ENCODE measurements around the gene CARF.
A peak's percentile ranks its signal among the peaks of the same experiment; 100 is the strongest.

The CARF gene

DNA sequence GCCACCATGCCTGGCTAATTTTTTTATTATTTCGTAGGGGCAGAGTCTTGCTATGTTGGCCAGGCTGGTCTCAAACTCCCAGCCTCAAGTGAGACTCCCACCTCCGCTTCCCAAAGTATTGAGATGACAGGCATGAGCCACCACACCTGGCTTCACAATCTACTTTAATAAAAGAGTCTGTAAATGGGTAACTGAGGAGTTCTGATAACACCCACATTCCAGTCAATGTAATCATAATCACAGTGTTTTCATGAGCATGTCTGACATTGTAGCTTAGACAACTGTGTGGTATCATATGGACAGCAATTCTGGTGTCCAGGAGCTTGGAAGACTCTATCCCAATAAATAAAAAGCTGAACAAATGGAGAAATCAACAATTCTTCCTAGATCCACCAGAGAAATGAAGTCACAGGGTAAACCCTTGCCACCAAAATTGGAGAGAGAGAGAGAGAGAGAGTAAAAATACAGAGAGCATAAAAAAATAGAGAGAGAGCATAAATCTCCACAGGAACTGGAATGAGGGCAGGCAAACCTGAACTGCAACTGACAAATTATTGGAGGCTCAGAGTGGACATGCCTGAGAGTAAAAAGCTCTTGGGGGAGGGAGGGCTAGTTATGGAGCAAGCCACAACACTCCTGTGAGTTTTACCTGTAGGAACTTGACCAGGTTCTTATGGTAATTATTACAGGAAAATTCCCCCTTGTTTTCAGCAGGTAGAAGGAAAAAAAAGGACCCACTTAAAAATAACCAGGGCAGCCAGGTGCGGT lies 90.2 kb downstream of the CARF start:
- no peaks in the 10 kb centered on the region for H3K27me3 ChIP-seq (ENCODE audit: control insufficient read depth in 1 of 2, insufficient read depth in 1 of 2, low read length in 2 of 2)
- H2BK120ac ChIP-seq (ENCODE audit: low read depth, low read length): no peak overlapping the region
- no peak overlapping the region for H2BK15ac ChIP-seq (ENCODE audit: low read depth, poor library complexity, severe bottlenecking)
- H4K8ac ChIP-seq (ENCODE audit: low read length): no peak overlapping the region
- no peak overlapping the region for H3K9ac ChIP-seq (ENCODE audit: low read length)
- H2AK5ac ChIP-seq (ENCODE audit: low read length, severe bottlenecking): peak overlapping the region; percentile 69
- H3K23ac ChIP-seq (ENCODE audit: low read length in 2 of 2): no peak overlapping the region
- H2BK12ac ChIP-seq (ENCODE audit: low read length in 2 of 2): no peak overlapping the region
- H2AFZ ChIP-seq (ENCODE audit: low read depth, low read length): no peak overlapping the region
- H3K9me3 ChIP-seq (ENCODE audit: control insufficient read depth, low read length): no peaks in the 10 kb centered on the region
- 96% methylated on average over 2 of the region's 3 CpGs for WGBS
- no peak overlapping the region for H3K14ac ChIP-seq (ENCODE audit: low read length in 2 of 2)
- H4K91ac ChIP-seq (ENCODE audit: low read length): no peak overlapping the region
- no peak overlapping the region for H2BK5ac ChIP-seq (ENCODE audit: low read depth, low read length, poor library complexity, severe bottlenecking)
- H3K4ac ChIP-seq (ENCODE audit: low read depth in 1 of 2, low read length in 2 of 2): no peak overlapping the region
- peak overlapping the region; percentile 87 for H3K27ac ChIP-seq (ENCODE audit: low read length, poor library complexity, severe bottlenecking)
- no peaks in the 10 kb centered on the region for H3K36me3 ChIP-seq (ENCODE audit: control insufficient read depth in 1 of 2, insufficient read depth in 2 of 2, low read depth in 1 of 2, low read length in 2 of 2)
- no peak for DNase-seq
- no peaks in the 10 kb centered on the region for H3K79me1 ChIP-seq (replicated peaks; ENCODE audit: low read length, poor library complexity, severe bottlenecking)
- H3K4me1 ChIP-seq (ENCODE audit: control insufficient read depth, insufficient read depth, low read depth, low read length): peaks cover 2% of the 10 kb centered on the region
- H3K18ac ChIP-seq (ENCODE audit: low read depth in 1 of 2, low read length in 2 of 2): no peak overlapping the region
- H3K4me3 ChIP-seq (ENCODE audit: insufficient read depth in 1 of 2, low read depth in 1 of 2, low read length in 2 of 2): no peak overlapping the region
- H3K4me2 ChIP-seq (ENCODE audit: low read length, poor library complexity, severe bottlenecking): peak overlapping the region; percentile 33

DNA sequence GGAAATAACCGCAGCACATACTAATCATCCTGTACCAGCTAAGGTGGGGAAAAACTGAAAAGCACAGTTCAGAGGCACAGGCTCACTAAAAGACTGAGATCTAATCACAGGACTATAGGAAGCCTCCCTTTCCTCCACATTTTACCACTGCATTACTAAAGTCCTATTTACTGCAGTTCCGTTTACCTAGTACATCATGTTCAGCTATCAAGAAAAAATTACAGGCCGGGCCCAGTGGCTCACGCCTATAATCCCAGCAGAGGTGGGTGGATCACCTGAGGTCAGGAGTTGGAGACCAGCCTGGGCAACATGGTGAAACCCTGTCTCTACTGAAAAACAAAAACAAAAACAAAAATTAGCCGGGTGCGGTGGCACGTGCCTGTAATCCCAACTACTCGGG lies 91.6 kb downstream of the CARF start:
- 97% methylated on average over 8 of the region's 8 CpGs for WGBS
- Histone ChIP-seq H3K27ac (ENCODE audit: low read length, poor library complexity, severe bottlenecking) (no peak overlapping the region), H3K18ac (ENCODE audit: low read depth in 1 of 2, low read length in 2 of 2) (no peak overlapping the region), H3K4ac (ENCODE audit: low read depth in 1 of 2, low read length in 2 of 2) (no peak overlapping the region), H3K36me3 (ENCODE audit: control insufficient read depth in 1 of 2, insufficient read depth in 2 of 2, low read depth in 1 of 2, low read length in 2 of 2) (no peaks in the 10 kb centered on the region), H4K91ac (ENCODE audit: low read length) (no peak overlapping the region), H3K9ac (ENCODE audit: low read length) (no peak overlapping the region), H3K9me3 (ENCODE audit: control insufficient read depth, low read length) (no peaks in the 10 kb centered on the region), H3K79me1 (replicated peaks; ENCODE audit: low read length, poor library complexity, severe bottlenecking) (no peaks in the 10 kb centered on the region), H2BK5ac (ENCODE audit: low read depth, low read length, poor library complexity, severe bottlenecking) (no peak overlapping the region), H2AFZ (ENCODE audit: low read depth, low read length) (no peak overlapping the region), H2BK15ac (ENCODE audit: low read depth, poor library complexity, severe bottlenecking) (no peak overlapping the region), H3K4me3 (ENCODE audit: insufficient read depth in 1 of 2, low read depth in 1 of 2, low read length in 2 of 2) (no peak overlapping the region), H3K4me1 (ENCODE audit: control insufficient read depth, insufficient read depth, low read depth, low read length) (peaks cover 2% of the 10 kb centered on the region), H3K23ac (ENCODE audit: low read length in 2 of 2) (no peak overlapping the region), H2BK120ac (ENCODE audit: low read depth, low read length) (no peak overlapping the region), H2BK12ac (ENCODE audit: low read length in 2 of 2) (no peak overlapping the region), H3K4me2 (ENCODE audit: low read length, poor library complexity, severe bottlenecking) (no peak overlapping the region), H3K14ac (ENCODE audit: low read length in 2 of 2) (no peak overlapping the region), H2AK5ac (ENCODE audit: low read length, severe bottlenecking) (peak overlapping the region; percentile 65), H4K8ac (ENCODE audit: low read length) (no peak overlapping the region), H3K27me3 (ENCODE audit: control insufficient read depth in 1 of 2, insufficient read depth in 1 of 2, low read length in 2 of 2) (no peaks in the 10 kb centered on the region)
- DNase-seq: no peak

DNA sequence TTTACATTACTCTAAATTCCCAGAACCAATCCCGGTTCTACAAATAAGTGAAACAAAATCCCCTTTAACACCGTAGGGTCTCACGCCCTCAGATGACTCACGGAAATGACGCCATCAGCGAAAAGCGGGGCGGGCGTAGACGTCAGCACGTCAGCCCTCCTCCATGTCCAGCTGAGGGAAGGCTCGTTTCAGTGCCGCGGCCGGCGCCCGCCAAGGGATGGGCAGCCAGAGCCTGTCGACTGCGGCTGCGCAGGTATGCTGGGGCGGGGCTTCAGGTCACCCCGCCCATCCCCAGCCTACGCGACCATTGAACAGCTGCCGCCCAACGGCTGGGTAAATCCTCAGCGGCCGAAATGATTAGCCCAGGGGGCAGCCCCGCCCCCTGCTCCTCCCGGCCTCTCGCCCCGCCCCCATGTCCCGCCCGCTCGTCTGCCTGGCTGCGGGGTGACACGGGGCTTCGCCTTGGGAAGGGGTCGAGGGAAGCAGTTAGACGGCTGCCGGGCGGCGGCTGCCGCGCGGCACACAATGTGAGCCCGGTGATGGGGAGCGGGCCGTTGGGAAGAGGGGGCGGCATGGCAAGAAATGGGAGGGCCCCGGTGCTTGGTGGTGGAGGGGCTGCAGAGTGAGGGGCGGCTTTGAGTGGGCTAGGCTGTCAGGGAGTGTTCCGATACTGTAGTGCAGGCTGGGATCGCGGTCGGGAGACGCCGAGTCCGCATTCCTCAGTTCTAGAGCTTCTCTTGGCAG lies 102.6 kb downstream of the CARF start, which contains the start of gene NBEAL1:
Gene NBEAL1 (plus strand): TSS at position 420 of the 744 bp plus-strand sequence. CDS start 1,510 bp downstream, outside the sequence.
- H2BK12ac ChIP-seq (ENCODE audit: low read length in 2 of 2): peak within 1 kb of the TSS in 1 of 2 experiments; percentile 54
- H3K27ac ChIP-seq (ENCODE audit: low read length, poor library complexity, severe bottlenecking): peak within 1 kb of the TSS; percentile 89
- peak within 1 kb of the TSS; percentile 89 for H3K4me2 ChIP-seq (ENCODE audit: low read length, poor library complexity, severe bottlenecking)
- H2BK120ac ChIP-seq (ENCODE audit: low read depth, low read length): peak within 1 kb of the TSS; percentile 79
- no peaks in the 10 kb centered on the region for H3K79me1 ChIP-seq (replicated peaks; ENCODE audit: low read length, poor library complexity, severe bottlenecking)
- H3K14ac ChIP-seq (ENCODE audit: low read length in 2 of 2): peak within 1 kb of the TSS; percentile 25 to 39
- no peaks in the 10 kb centered on the region for H3K27me3 ChIP-seq (ENCODE audit: control insufficient read depth in 1 of 2, insufficient read depth in 1 of 2, low read length in 2 of 2)
- H3K4me1 ChIP-seq (ENCODE audit: control insufficient read depth, insufficient read depth, low read depth, low read length): no peaks in the 10 kb centered on the region
- H2BK15ac ChIP-seq (ENCODE audit: low read depth, poor library complexity, severe bottlenecking): peak within 1 kb of the TSS; percentile 83
- H2AFZ ChIP-seq (ENCODE audit: low read depth, low read length): no peak within 1 kb of the TSS
- H3K23ac ChIP-seq (ENCODE audit: low read length in 2 of 2): no peak within 1 kb of the TSS
- H3K4ac ChIP-seq (ENCODE audit: low read depth in 1 of 2, low read length in 2 of 2): peak within 1 kb of the TSS; percentile 80 to 98
- under 1% methylated on average over 59 of the region's 59 CpGs for WGBS
- H4K8ac ChIP-seq (ENCODE audit: low read length): peak within 1 kb of the TSS; percentile 95
- H3K18ac ChIP-seq (ENCODE audit: low read depth in 1 of 2, low read length in 2 of 2): peak within 1 kb of the TSS; percentile 67 to 88
- H3K9ac ChIP-seq (ENCODE audit: low read length): peak within 1 kb of the TSS; percentile 98
- H3K36me3 ChIP-seq (ENCODE audit: control insufficient read depth in 1 of 2, insufficient read depth in 2 of 2, low read depth in 1 of 2, low read length in 2 of 2): peaks cover 0 to 4% of the 10 kb centered on the region in 2 experiments
- peak within 1 kb of the TSS; percentile 14 for H2AK5ac ChIP-seq (ENCODE audit: low read length, severe bottlenecking)
- H3K4me3 ChIP-seq (ENCODE audit: insufficient read depth in 1 of 2, low read depth in 1 of 2, low read length in 2 of 2): peak within 1 kb of the TSS; percentile 77 to 97
- H4K91ac ChIP-seq (ENCODE audit: low read length): peak within 1 kb of the TSS; percentile 80
- DNase-seq: peak; percentile 99
- H2BK5ac ChIP-seq (ENCODE audit: low read depth, low read length, poor library complexity, severe bottlenecking): no peak within 1 kb of the TSS
- no peaks in the 10 kb centered on the region for H3K9me3 ChIP-seq (ENCODE audit: control insufficient read depth, low read length)

DNA sequence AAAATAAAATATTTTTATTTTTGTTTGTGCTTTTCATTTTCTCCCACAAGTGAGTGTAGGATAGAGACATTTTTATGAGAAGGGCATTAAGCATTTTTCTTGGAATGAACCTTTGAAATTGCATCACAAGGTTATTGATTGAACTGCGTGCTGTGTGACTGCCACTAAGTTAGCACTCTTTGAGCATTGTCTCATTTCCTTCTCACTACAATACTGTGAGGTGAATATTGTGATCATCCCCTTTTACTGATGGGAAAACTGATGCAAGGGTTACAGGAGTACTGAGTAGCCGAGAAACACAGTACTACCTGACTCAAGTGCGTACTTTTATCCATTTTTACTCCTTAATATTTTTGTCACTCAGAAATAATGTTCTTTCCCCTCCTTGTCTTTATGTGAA lies 104.6 kb downstream of the CARF start:
- H3K27ac ChIP-seq (ENCODE audit: low read length, poor library complexity, severe bottlenecking): no peak overlapping the region
- no peak overlapping the region for H2BK5ac ChIP-seq (ENCODE audit: low read depth, low read length, poor library complexity, severe bottlenecking)
- H2AFZ ChIP-seq (ENCODE audit: low read depth, low read length): no peak overlapping the region
- H3K9me3 ChIP-seq (ENCODE audit: control insufficient read depth, low read length): no peaks in the 10 kb centered on the region
- no peak overlapping the region for H3K14ac ChIP-seq (ENCODE audit: low read length in 2 of 2)
- H3K4me2 ChIP-seq (ENCODE audit: low read length, poor library complexity, severe bottlenecking): peak overlapping the region; percentile 86
- peak overlapping the region; percentile 96 for H3K9ac ChIP-seq (ENCODE audit: low read length)
- no peaks in the 10 kb centered on the region for H3K27me3 ChIP-seq (ENCODE audit: control insufficient read depth in 1 of 2, insufficient read depth in 1 of 2, low read length in 2 of 2)
- peaks cover 5% of the 10 kb centered on the region for H3K4me1 ChIP-seq (ENCODE audit: control insufficient read depth, insufficient read depth, low read depth, low read length)
- WGBS: 100% methylated on average over 1 of the region's 3 CpGs
- no peaks in the 10 kb centered on the region for H3K79me1 ChIP-seq (replicated peaks; ENCODE audit: low read length, poor library complexity, severe bottlenecking)
- H2BK15ac ChIP-seq (ENCODE audit: low read depth, poor library complexity, severe bottlenecking): no peak overlapping the region
- no peak overlapping the region for H3K4ac ChIP-seq (ENCODE audit: low read depth in 1 of 2, low read length in 2 of 2)
- peaks cover 0 to 4% of the 10 kb centered on the region in 2 experiments for H3K36me3 ChIP-seq (ENCODE audit: control insufficient read depth in 1 of 2, insufficient read depth in 2 of 2, low read depth in 1 of 2, low read length in 2 of 2)
- H2BK120ac ChIP-seq (ENCODE audit: low read depth, low read length): no peak overlapping the region
- H4K8ac ChIP-seq (ENCODE audit: low read length): no peak overlapping the region
- H3K4me3 ChIP-seq (ENCODE audit: insufficient read depth in 1 of 2, low read depth in 1 of 2, low read length in 2 of 2): peak overlapping the region in 1 of 2 experiments; percentile 97
- H2AK5ac ChIP-seq (ENCODE audit: low read length, severe bottlenecking): no peak overlapping the region
- no peak overlapping the region for H2BK12ac ChIP-seq (ENCODE audit: low read length in 2 of 2)
- no peak overlapping the region for H4K91ac ChIP-seq (ENCODE audit: low read length)
- DNase-seq: no peak
- H3K23ac ChIP-seq (ENCODE audit: low read length in 2 of 2): no peak overlapping the region
- H3K18ac ChIP-seq (ENCODE audit: low read depth in 1 of 2, low read length in 2 of 2): no peak overlapping the region

Data from mesenchymal stem cell (in vitro differentiated cells and primary cell).